H1 (cell line): ENCODE results near the gene EML1. TPM values are rescaled to one million over a fixed set of nuclear protein-coding genes. Genes with fewer than 3 reads are reported as not detected.

ENCODE experiments used
- CTCF ChIA-PET: fragments of 300-600 bp; sonication (Branson Sonifier 250); formaldehyde crosslinking; loops from one replicate; lab custom pipeline; 2021; ENCODE audit not compliant: partially characterized antibody; lab: Charles Lee
- POLR2A ChIA-PET: fragments of 300-600 bp; sonication (Branson Sonifier 250); formaldehyde crosslinking; loops from one replicate; lab custom pipeline; 2021; ENCODE audit warnings: inconsistent platforms; ENCODE audit not compliant: partially characterized antibody; lab: Charles Lee
- DNase-seq, 2 experiments: peaks; one replicate each; pipeline versions ENCODE4 v3.0.0 to v3.0.0-alpha.2; 2010 to 2022; ENCODE audit warnings: low spot score in 2 of 2, low read depth in 1 of 2, mixed read lengths in 1 of 2
- FAIRE-seq: peaks from 2 replicates; lab custom pipeline; 2011; peaks lifted over from hg19 to GRCh38; lab: Jason Lieb, UNC
- H2AFZ ChIP-seq: 2 replicates; pipeline ENCODE4 v1.8.1; 2012; ENCODE audit warnings: low read length, inconsistent platforms
- H2AK5ac ChIP-seq: 2 replicates; pipeline ENCODE4 v1.6.1; 2013; ENCODE audit warnings: low read depth, low read length
- H2BK120ac ChIP-seq: replicated peaks from 2 replicates; pipeline ENCODE3; 2013; ENCODE audit warnings: low read depth, low read length, inconsistent platforms
- H2BK12ac ChIP-seq: 2 replicates; pipeline ENCODE4 v1.6.1; 2013; ENCODE audit warnings: low read depth, low read length
- H2BK15ac ChIP-seq: 2 replicates; pipeline ENCODE4 v1.6.1; 2013; ENCODE audit warnings: low read length
- H2BK20ac ChIP-seq: 2 replicates; pipeline ENCODE4 v1.6.1; 2013; ENCODE audit warnings: low read length
- H2BK5ac ChIP-seq: 2 replicates; pipeline ENCODE4 v1.6.1; 2013; ENCODE audit warnings: low read depth, low read length
- H3K14ac ChIP-seq: 2 replicates; pipeline ENCODE4 v1.6.1; 2013; ENCODE audit warnings: inconsistent platforms; ENCODE audit not compliant: insufficient read length
- H3K18ac ChIP-seq: 2 replicates; pipeline ENCODE4 v1.6.1; 2013; ENCODE audit warnings: low read length; ENCODE audit errors: extremely low read depth
- H3K23ac ChIP-seq: 2 replicates; pipeline ENCODE4 v1.6.1; 2013; ENCODE audit warnings: inconsistent platforms; ENCODE audit not compliant: insufficient read length
- H3K23me2 ChIP-seq: 2 replicates; pipeline ENCODE4 v1.6.1; 2013; ENCODE audit warnings: low read depth, low read length
- H3K27ac ChIP-seq: 2 replicates; pipeline ENCODE4 v1.6.1; 2011; ENCODE audit warnings: low read depth, low read length, inconsistent platforms
- H3K27me3 ChIP-seq, 4 experiments: replicated peaks in 1 of 4; 1 replicate in 1 of 4; 2 replicates in 3 of 4; pipeline versions ENCODE4 v1.6.1 to v1.8.1; 2011 to 2013; ENCODE audit warnings: low read length in 3 of 4, mild to moderate bottlenecking in 3 of 4, inconsistent platforms in 2 of 4, mixed read lengths in 2 of 4, moderate library complexity in 1 of 4; ENCODE audit not compliant: control insufficient read depth in 3 of 4, insufficient read depth in 3 of 4; ENCODE audit errors: extremely low read depth in 1 of 4
- H3K36me3 ChIP-seq, 4 experiments: 2 replicates each; pipeline versions ENCODE4 v1.6.1 to v1.8.1; 2011 to 2013; ENCODE audit warnings: mild to moderate bottlenecking in 4 of 4, low read length in 3 of 4, moderate library complexity in 2 of 4, control low read depth in 1 of 4, inconsistent platforms in 1 of 4; ENCODE audit not compliant: insufficient read depth in 4 of 4, control insufficient read depth in 2 of 4
- H3K4ac ChIP-seq: replicated peaks from 2 replicates; pipeline ENCODE3; 2013; ENCODE audit warnings: low read length, low read depth, mixed read lengths, inconsistent platforms; ENCODE audit not compliant: insufficient read length
- H3K4me1 ChIP-seq, 4 experiments: replicated peaks in 1 of 4; 1 replicate in 1 of 4; 2 replicates in 3 of 4; pipeline versions ENCODE4 v1.6.1 to v1.8.1; 2011 to 2013; ENCODE audit warnings: low read length in 3 of 4, inconsistent platforms in 2 of 4, mixed read lengths in 1 of 4; ENCODE audit not compliant: insufficient read depth in 4 of 4, control insufficient read depth in 3 of 4
- H3K4me2 ChIP-seq, 2 experiments: 2 replicates each; pipeline versions ENCODE4 v1.6.1 to v1.8.1; 2011 to 2013; ENCODE audit warnings: low read depth in 2 of 2, low read length in 2 of 2, control low read depth in 1 of 2, inconsistent platforms in 1 of 2, mild to moderate bottlenecking in 1 of 2; ENCODE audit not compliant: insufficient read depth in 1 of 2
- H3K4me3 ChIP-seq, 4 experiments: fragments of 200-600, 300-600 bp in 1 of 4; sonication (generic), shearing (Covaris generic), sonication (Bioruptor Twin) in 1 of 4; 2 replicates each; pipeline versions ENCODE4 v1.5.1 to v1.8.1; 2011 to 2016; ENCODE audit warnings: low read length in 4 of 4, low read depth in 3 of 4, control low read depth in 2 of 4, inconsistent platforms in 2 of 4, mild to moderate bottlenecking in 2 of 4, mixed read lengths in 1 of 4, moderate library complexity in 1 of 4; ENCODE audit not compliant: insufficient read depth in 2 of 4; ENCODE audit errors: extremely low read depth in 1 of 4
- H3K56ac ChIP-seq: replicated peaks from 2 replicates; pipeline ENCODE3; 2013; ENCODE audit warnings: low read depth, mild to moderate bottlenecking, mixed read lengths, low read length, inconsistent platforms; ENCODE audit not compliant: insufficient read length
- H3K79me1 ChIP-seq: 2 replicates; pipeline ENCODE4 v1.6.1; 2013; ENCODE audit warnings: low read depth, low read length, control low read depth
- H3K79me2 ChIP-seq, 2 experiments: 2 replicates each; pipeline versions ENCODE4 v1.6.1 to v1.8.1; 2012 to 2013; ENCODE audit warnings: low read length in 2 of 2, mild to moderate bottlenecking in 2 of 2, inconsistent platforms in 1 of 2; ENCODE audit not compliant: insufficient read depth in 2 of 2, control insufficient read depth in 1 of 2
- H3K9ac ChIP-seq, 4 experiments: replicated peaks in 1 of 4; 1 replicate in 1 of 4; 2 replicates in 3 of 4; pipeline versions ENCODE4 v1.6.1 to v1.8.1; 2011 to 2013; ENCODE audit warnings: low read depth in 3 of 4, low read length in 3 of 4, control low read depth in 2 of 4, mild to moderate bottlenecking in 2 of 4, moderate library complexity in 2 of 4, inconsistent platforms in 1 of 4; ENCODE audit errors: extremely low read depth in 1 of 4
- H3K9me3 ChIP-seq, 2 experiments: 2 replicates each; pipeline versions ENCODE4 v1.6.1 to v1.8.1; 2012 to 2013; ENCODE audit warnings: mild to moderate bottlenecking in 2 of 2, moderate library complexity in 2 of 2, control low read depth in 1 of 2, inconsistent platforms in 1 of 2, low read depth in 1 of 2, low read length in 1 of 2, mixed read lengths in 1 of 2; ENCODE audit not compliant: insufficient read depth in 2 of 2
- H4K20me1 ChIP-seq, 2 experiments: replicated peaks in 1 of 2; 2 replicates each; pipeline versions ENCODE3 to v1.8.1; 2011 to 2013; ENCODE audit warnings: inconsistent platforms in 2 of 2, low read length in 2 of 2, mild to moderate bottlenecking in 1 of 2; ENCODE audit not compliant: insufficient read depth in 2 of 2, control insufficient read depth in 1 of 2
- H4K5ac ChIP-seq: 2 replicates; pipeline ENCODE4 v1.6.1; 2013; ENCODE audit warnings: low read length, low read depth, mixed read lengths, inconsistent platforms; ENCODE audit not compliant: insufficient read length
- H4K8ac ChIP-seq: 2 replicates; pipeline ENCODE4 v1.8.0; 2013; ENCODE audit warnings: mild to moderate bottlenecking, moderate library complexity, low read length, inconsistent platforms; ENCODE audit not compliant: insufficient read depth; ENCODE audit errors: extremely low read depth
- H4K91ac ChIP-seq: replicated peaks from 2 replicates; pipeline ENCODE3; 2013; ENCODE audit warnings: low read length, mixed read lengths, inconsistent platforms; ENCODE audit not compliant: insufficient read length
- ASH2L ChIP-seq: fragments of 200-600, 300-600 bp; sonication (generic); IDR thresholded peaks from one replicate; pipeline ENCODE4 v1.7.1; 2017; ENCODE audit warnings: low read length
- ATF2 ChIP-seq: IDR thresholded peaks from 2 replicates; pipeline ENCODE4 v1.6.1; 2012; ENCODE audit warnings: low read length, inconsistent platforms
- ATF3 ChIP-seq: IDR thresholded peaks from 2 replicates; pipeline ENCODE4 v1.6.1; 2011; ENCODE audit warnings: low read depth, mild to moderate bottlenecking, low read length; ENCODE audit not compliant: insufficient read depth
- E2F6 ChIP-seq: IDR thresholded peaks from 2 replicates; pipeline ENCODE4 v1.6.1; 2012; ENCODE audit warnings: inconsistent platforms
- EGR1 ChIP-seq: IDR thresholded peaks from 2 replicates; pipeline ENCODE4 v1.6.1; 2011; ENCODE audit warnings: low read depth, low read length, borderline replicate concordance
- GABPA ChIP-seq: IDR thresholded peaks from 2 replicates; pipeline ENCODE4 v1.6.1; 2011; ENCODE audit warnings: mild to moderate bottlenecking, low read length, moderate library complexity, borderline replicate concordance; ENCODE audit not compliant: insufficient read depth
- HDAC2 ChIP-seq, 2 experiments: fragments of 300-600 bp in 1 of 2; sonication (generic) in 1 of 2; IDR thresholded peaks; 2 replicates each; pipeline ENCODE4 v1.6.1; 2011 to 2012; ENCODE audit warnings: low read depth in 2 of 2, low read length in 2 of 2, mild to moderate bottlenecking in 2 of 2, moderate library complexity in 2 of 2, borderline replicate concordance in 1 of 2, inconsistent platforms in 1 of 2
- MAFK ChIP-seq: IDR thresholded peaks from 2 replicates; pipeline ENCODE4 v1.6.1; 2012; ENCODE audit warnings: low read depth, mild to moderate bottlenecking, improper control_type of control experiment, low read length
- MAX ChIP-seq: IDR thresholded peaks from 2 replicates; pipeline ENCODE4 v1.6.1; 2012; ENCODE audit warnings: inconsistent platforms
- TAF1 ChIP-seq: IDR thresholded peaks from 2 replicates; pipeline ENCODE4 v1.6.1; 2011; ENCODE audit warnings: mild to moderate bottlenecking, low read depth, low read length
- WGBS, 2 experiments: shearing (Covaris generic) in 1 of 2; methylation state at CpG; one replicate each; pipeline versions ENCODE4 v1.1.6 to v1.1.7; 2013 to 2015; ENCODE audit warnings: low lambda C conversion rate in 2 of 2, mixed read lengths in 2 of 2, inconsistent platforms in 1 of 2, low coverage in 1 of 2, missing lambda C conversion rate in 1 of 2; ENCODE audit not compliant: insufficient replicate concordance in 2 of 2, insufficient coverage in 1 of 2, insufficient read length in 1 of 2; ENCODE audit errors: extremely low coverage in 1 of 2, missing lambda C conversion rate in 1 of 2; 5-methylcytosine and 5-hydroxymethylcytosine counted together
- polyA plus RNA-seq, 7 experiments: library from polyadenylated mRNA; depleted of rRNA in 3 of 7; stranded (reverse) in 5 of 7; unstranded in 2 of 7; fragments of >200 nt in 5 of 7; fragments of 200-250 nt in 2 of 7; gene quantifications; 1 replicate in 5 of 7; 2 replicates in 1 of 7; 4 replicates in 1 of 7; pipeline versions ENCODE4 v1.2.1 to v1.2.3, GENCODE V29; 2011 to 2013; ENCODE audit warnings: missing spikeins in 2 of 7, mixed read lengths in 2 of 7
- total RNA-seq: library from RNA; stranded (reverse); fragmentation: NEBNext Ultra II Directional; extraction: Animal tissue kit (Norgen Biotek cat#: 25700); gene quantifications from 2 replicates; pipeline ENCODE4 v1.2.1, GENCODE V29; 2021

Gene EML1
- total and polyA plus RNA-seq, 2 of the 8 experiments (the other 6 are each of a cell fraction or from before 2014, with no cell fraction given): 11.1 to 24.7 TPM

- Histone ChIP-seq H3K4ac (no peak overlapping the region), H3K14ac (no peak overlapping the region), H2AK5ac (0 out of 2 replicates have a peak overlapping the region, but pooled peaks have one; percentile 8), H3K4me1 (peaks cover 15 to 39% (median 29%) of the 10 kb centered on the region in 4 experiments), H4K20me1 (peaks cover 0 to 2% of the 10 kb centered on the region in 2 experiments), H3K9me3 (no peaks in the 10 kb centered on the region), H2BK20ac (peak overlapping the region; percentile 15; the same call in 1 of the 2 replicates), H3K27ac (no peak overlapping the region), H2BK12ac (no peak overlapping the region), H2AFZ (no peak overlapping the region), H3K18ac (no peak overlapping the region), H4K8ac (no peak overlapping the region), H4K91ac (no peak overlapping the region), H3K56ac (no peak overlapping the region), H3K23ac (no peak overlapping the region), H4K5ac (no peak overlapping the region), H3K36me3 (no peaks in the 10 kb centered on the region), H3K4me3 (no peak overlapping the region), H2BK15ac (no peak overlapping the region), H3K79me1 (no peaks in the 10 kb centered on the region), H2BK5ac (no peak overlapping the region), H2BK120ac (no peak overlapping the region), H3K9ac (no peak overlapping the region; a peak in 1 of 7 replicates), H3K23me2 (no peaks in the 10 kb centered on the region), H3K27me3 (no peaks in the 10 kb centered on the region; a peak in 1 of 7 replicates), H3K79me2 (no peaks in the 10 kb centered on the region), H3K4me2 (no peak overlapping the region)
- 92% methylated on average over 9 of the region's 9 CpGs; no CpG with 5 or more reads in 1 of the 2 experiments for WGBS, 2 experiments
- FAIRE-seq (no peak), DNase-seq (no peak)
- CTCF ChIA-PET: interaction anchor here (1.0 to 11.0 kb wide), 17 partner anchors 9 to 254 kb away, joined by 3 to 152 read pairs (median 5); no protein-coding TSS in a partner anchor
- POLR2A ChIA-PET: interaction anchor here (0.8 kb wide), 1 partner anchor 158 kb away, joined by 3 read pairs; no protein-coding TSS in a partner anchor
- TF ChIP-seq HDAC2 (IDR thresholded peaks at IDR 0.05; ENCODE audit: borderline replicate concordance in 1 of 2, low read depth in 2 of 2, low read length in 2 of 2) (no peak), ATF3 (no peak), E2F6 (no peak), MAFK (no peak), TAF1 (no peak), EGR1 (no peak), GABPA (no peak), MAX (no peak), ATF2 (no peak), ASH2L (no peak)
Measured at GRCh38 chr14:99887407-99887806, 94.2 kb downstream of the EML1 start.
